Inferior parietal cortex (tissue), 1 donor: ENCODE results near the gene CX3CR1.
"Not testable (repeated sequence)": the region's sequence is repeated elsewhere in the genome, so short reads cannot be mapped to it uniquely, and the experiment has no call there.

Source experiments
- DNase-seq: peaks from one replicate; pipeline ENCODE4 v3.0.0-alpha.2; 2016; ENCODE audit errors: extremely low spot score

Gene CX3CR1, protein sequence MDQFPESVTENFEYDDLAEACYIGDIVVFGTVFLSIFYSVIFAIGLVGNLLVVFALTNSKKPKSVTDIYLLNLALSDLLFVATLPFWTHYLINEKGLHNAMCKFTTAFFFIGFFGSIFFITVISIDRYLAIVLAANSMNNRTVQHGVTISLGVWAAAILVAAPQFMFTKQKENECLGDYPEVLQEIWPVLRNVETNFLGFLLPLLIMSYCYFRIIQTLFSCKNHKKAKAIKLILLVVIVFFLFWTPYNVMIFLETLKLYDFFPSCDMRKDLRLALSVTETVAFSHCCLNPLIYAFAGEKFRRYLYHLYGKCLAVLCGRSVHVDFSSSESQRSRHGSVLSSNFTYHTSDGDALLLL

GRCh38 chr3:39279745-39280517 is at the start of gene CX3CR1:
TSS of gene CX3CR1 (minus strand) at chr3:39280036. CDS start at chr3:39266509, 13,527 bp downstream.
- no peak for DNase-seq

DNA sequence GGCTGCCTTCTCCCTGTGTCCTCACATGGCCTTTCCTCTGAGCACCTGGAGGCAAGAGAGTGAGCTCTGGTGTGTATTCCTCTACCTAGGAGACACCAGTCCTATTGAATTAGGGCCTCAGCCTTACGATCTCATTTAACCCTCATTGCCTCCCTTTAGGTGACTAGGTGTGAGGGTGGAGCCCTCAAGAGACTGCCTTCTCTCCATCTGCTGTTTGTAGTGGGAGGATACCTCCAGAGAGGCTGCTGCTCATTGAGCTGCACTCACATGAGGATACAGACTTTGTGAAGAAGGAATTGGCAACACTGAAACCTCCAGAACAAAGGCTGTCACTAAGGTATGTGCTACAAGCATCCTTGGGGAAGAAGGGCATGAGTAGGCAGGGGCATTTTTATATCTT is 49.7 kb upstream of the CX3CR1 start, which contains the start of gene CCR8:
Gene CCR8 (plus strand): TSS at position 217 of the 400 bp plus-strand sequence. CDS start 2,623 bp downstream, outside the sequence.
- DNase-seq: no peak

DNA sequence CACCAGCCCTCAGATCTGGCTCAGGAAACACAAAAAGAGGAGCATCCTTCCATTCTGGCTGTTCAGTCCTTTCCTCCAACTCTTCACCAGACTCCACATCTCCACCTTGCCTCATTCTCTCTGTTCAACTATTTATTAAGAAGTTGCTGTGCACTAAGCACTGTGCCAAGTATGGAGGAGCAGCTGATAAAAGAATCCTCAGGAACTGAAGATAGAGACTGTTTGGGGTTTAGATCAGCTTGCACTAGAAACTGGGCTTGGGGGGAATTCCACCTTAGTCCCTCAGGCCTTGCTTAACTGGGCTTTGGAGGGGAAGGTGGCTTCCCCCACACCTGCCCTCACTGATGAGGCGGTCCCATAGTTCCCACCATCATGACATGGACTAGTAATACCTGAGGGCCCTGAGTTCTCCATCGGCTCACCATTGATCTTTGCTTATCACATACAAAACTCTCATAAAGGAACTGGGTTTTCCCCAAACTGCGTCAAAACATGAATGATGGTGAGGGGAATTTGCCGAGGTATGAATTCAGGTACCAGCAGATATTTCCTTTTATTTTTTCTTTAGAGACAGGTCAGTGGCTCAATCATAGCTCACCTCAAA is 48.0 kb upstream of the CX3CR1 start:
- DNase-seq: no peak

- no peak for DNase-seq
Measured at GRCh38 chr3:39327053-39327745, 47.4 kb upstream of the CX3CR1 start.

- DNase-seq: no peak
Measured at GRCh38 chr3:39325236-39325635, 45.4 kb upstream of the CX3CR1 start.

- no peak for DNase-seq
Measured at GRCh38 chr3:39323494-39323893, 43.7 kb upstream of the CX3CR1 start.

GRCh38 chr3:39322936-39323335 is 43.1 kb upstream of the CX3CR1 start:
- DNase-seq: no peak

DNA sequence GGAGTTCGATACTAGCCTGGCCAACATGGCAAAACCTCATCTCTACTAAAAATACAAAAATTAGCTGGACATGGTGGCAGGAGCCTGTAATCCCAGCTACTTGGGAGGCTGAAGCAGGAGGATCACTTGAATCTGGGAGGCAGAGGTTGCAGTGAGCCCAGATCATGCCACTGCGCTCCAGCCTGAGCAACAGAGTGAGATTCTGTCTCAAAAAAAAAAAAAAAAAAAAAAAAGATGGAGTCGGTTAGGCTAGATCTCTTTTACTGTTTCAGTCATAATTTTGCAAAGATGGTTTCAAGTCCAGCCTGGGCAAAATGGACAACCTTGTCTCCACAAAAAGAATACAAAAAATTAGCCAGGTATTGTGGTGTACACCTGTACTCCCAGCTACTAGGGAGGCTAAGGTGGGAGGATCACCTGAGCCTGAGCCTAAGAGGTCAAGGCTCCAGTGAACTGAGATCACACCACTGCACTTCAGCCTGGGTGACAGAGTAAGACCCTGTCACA is 42.4 kb upstream of the CX3CR1 start:
- DNase-seq: not testable (repeated sequence)

DNA sequence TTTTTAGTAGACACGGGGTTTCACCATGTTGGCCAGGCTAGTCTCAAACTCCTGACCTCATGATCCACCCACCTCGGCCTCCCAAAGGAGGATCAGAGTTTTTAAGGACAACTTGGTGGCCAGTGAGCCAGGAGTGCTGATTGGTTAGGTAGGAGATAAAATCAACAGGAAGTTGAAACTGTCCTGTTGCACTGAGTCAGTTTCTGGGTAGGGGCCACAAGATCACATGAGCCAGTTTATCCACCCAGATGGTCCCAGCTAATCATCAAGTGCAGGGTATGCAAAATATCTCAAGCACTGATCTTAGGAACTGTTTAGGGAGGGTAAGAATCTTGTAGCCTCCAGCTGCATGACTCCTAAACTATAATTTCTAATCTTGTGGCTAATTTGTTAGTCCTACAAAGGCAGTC is 41.7 kb upstream of the CX3CR1 start:
- not testable (repeated sequence) for DNase-seq

GRCh38 chr3:39319249-39319648 is 39.4 kb upstream of the CX3CR1 start:
- no peak for DNase-seq

- DNase-seq: no peak
Measured at GRCh38 chr3:39318301-39318700, 38.5 kb upstream of the CX3CR1 start.

DNA sequence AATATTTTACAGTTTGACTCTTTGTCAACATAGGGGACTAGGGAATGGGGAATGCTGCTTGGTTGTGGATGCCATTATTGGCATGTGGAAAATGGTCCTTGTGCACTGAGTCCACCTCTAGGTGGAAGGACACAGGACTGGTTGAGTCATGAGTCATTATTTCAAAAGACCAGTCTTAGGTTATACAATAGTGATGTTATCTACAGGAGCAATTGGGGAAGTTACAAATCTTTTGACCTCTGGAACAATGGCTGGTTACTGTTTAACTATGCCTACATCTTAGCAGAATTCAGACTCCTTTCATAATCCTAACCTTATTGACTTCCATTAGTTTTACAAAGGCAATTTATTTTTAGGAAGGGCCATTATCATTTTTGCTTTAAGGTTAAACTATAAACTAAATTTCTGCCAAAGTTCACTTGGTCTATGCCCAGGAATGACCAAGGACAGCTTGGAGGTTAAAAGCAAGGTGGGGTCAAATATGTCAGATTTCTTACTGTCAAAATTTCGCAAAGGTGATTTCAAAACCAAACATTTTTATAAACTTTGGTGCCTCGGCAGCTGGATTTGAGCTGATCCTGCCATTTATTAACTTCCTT is 37.8 kb upstream of the CX3CR1 start:
- no peak for DNase-seq

DNA sequence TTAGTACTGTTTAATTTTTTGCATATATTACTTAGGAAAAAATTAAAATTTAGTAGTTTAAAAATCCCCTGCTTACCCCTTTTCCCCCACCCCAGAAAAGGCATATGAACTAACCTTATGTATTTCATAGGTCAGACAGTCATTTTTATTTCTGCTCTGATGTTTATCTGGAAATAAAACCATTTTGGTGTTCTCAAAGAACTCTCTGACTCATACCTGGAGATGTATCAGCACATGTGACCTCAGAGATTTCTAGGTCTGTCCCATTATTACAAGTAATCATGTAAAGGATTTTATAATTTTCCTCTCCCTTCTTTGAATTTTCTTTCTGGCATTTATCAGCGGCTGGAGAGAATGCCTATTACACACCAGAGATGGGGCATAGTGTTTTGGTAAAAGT is 35.6 kb upstream of the CX3CR1 start:
- no peak for DNase-seq

GRCh38 chr3:39313289-39313688 is 33.5 kb upstream of the CX3CR1 start:
- DNase-seq: no peak

- DNase-seq: no peak
Measured at GRCh38 chr3:39302178-39302577, 22.3 kb upstream of the CX3CR1 start.

DNA sequence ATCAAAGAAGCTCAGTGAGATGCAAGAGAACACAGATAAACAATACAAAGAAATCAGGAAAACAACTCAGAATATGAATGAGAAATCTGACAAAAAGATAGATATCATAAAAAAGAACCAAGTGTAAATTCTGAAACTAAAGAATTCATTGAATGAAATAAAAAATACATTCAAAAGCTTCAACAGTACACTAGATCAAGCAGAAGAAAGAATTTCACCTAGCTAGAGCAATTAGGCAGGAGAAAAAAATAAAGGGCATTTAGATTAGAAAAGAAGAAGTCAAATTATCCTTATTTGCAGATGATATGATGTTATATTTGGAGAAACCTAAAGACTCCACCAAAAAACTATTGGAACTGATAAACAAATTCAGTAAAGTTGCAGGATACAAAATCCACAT is 19.4 kb upstream of the CX3CR1 start:
- DNase-seq: no peak

DNA sequence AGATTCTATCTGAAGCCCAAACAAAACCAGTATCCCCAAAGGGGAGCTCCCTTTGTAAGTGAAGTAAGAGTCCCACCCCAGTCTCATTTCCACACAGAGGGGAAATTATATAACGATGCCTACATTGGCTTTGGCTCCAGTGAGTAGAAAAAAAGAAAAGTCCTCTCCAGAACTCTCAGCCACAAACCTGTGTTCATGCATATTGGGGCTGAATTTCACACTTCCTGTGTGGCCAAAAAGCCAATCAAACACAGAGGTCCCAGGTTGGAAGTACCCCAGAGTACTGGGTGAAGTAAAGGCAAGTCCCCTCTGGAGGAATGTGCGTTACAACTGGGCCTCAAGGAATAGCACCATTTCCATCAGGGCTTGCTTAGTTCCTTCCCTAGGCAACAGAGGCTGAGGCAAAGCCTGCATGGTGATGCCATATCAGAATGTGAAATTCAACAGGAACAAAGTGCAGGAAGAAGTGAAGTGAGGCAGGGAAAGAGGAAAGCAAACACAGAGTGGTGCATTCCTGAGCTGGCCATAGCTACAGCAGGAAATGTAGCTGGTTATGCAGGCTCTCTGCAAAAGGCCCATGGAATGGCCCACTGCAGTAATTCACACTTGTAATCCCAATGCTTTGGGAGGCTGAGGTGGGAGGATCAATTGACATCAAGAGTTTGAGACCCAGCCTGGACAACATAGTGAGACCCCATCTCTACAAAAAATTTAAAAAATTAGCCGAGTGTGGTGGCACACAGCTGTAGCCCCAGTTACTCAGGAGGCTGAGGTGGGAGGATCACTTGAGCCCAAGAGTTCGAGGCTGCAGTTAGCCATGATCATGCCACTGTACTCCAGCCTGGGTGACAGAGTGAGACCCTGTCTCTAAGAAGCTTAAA is 16.6 kb upstream of the CX3CR1 start:
- DNase-seq: no peak

GRCh38 chr3:39295184-39295775 is 15.4 kb upstream of the CX3CR1 start:
- DNase-seq: no peak

- DNase-seq: no peak
Measured at GRCh38 chr3:39294446-39295183, 14.8 kb upstream of the CX3CR1 start.
